GM21825 (cell line): ENCODE data around the gene RYR3.

Experiments
- ATAC-seq: cut with Tn5 transposase; IDR thresholded peaks from one replicate; pipeline ENCODE4 v1.9.1; 2021; ENCODE audit warnings: mild to moderate bottlenecking, moderate library complexity; ENCODE audit not compliant: unreplicated experiment

RYR3 gene

DNA sequence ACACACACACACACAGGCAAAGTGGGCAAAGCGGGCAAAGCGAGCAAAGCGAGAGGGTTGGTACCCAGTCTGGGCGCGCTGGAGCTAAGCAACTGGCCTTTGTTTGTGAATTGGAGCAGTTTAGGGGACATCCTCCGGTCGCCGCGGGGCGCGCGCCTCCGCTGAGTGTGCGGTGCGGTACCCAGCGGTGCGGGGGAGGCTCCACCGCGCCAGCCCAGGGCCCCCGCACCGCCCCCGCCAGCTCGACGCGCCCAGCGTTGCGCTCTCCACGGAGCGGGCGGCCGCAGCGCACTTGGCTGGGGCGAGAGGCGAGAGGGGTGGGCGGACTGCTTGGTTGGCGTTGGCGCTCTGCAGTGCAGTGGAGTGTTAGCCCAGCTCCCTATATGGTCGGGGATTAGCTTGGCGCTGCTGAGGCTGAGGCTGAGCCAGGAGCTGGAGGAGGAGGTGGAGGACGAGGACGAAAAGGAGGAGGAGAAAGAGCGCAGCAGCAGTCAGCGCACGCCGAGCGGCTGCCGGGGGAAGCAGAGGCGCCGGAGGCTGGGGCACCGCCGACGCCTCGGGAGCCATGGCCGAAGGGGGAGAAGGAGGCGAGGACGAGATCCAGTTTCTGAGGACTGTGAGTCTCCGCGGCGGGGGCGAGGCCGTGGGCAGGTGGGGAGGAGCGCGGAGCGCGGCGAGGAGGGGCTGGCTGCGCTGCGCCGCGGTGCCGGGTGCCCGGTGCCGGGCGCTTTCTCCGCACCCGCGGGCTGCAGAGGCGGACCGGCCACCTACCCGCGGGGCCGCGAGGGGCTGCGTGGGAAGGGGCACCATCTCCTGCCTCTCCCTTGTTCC, at the start of gene RYR3:
Gene RYR3 (plus strand): TSS at position 487 of the 831 bp plus-strand sequence. CDS start 79 bp downstream, at position 566.
- ATAC-seq = no peak

DNA sequence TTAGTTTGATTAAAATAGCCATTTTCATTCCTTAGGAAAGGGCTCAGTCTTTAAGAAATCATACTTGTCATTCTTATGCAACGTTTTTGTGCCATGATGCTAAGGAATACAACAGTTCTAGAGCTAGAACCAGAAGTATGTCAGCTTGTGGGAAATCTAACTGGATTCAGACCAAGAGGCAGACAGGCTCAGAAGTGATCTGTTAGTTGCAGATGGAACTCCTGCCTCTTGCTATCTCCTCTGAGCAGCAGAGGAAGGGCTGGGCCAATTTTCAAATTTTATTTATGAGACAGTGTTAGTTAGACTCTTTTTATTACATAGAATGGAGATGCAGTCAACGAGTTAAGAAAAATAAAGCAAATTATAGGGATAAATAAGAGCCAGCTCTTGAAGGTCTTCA, 48.5 kb upstream of the RYR3 start:
- no peak for ATAC-seq

DNA sequence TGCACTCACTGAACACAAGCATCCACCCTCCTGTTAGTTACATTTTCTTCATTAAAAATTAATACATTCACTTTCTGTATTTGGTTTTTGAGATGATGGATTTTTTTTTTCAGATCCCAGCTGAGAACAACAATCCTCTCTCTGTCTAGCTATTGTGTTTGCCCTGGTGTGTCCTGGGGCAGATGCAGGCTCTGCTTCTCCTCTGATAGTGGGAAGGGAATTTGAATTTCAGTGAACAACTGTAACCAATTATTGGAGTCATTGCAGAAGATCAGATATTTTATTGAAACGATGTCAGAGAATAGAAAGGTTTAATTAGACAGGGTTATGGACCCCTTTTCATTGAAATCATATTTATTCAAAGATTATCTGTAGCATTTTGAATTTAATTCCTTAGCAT, 33.1 kb upstream of the RYR3 start:
- no peak for ATAC-seq

DNA sequence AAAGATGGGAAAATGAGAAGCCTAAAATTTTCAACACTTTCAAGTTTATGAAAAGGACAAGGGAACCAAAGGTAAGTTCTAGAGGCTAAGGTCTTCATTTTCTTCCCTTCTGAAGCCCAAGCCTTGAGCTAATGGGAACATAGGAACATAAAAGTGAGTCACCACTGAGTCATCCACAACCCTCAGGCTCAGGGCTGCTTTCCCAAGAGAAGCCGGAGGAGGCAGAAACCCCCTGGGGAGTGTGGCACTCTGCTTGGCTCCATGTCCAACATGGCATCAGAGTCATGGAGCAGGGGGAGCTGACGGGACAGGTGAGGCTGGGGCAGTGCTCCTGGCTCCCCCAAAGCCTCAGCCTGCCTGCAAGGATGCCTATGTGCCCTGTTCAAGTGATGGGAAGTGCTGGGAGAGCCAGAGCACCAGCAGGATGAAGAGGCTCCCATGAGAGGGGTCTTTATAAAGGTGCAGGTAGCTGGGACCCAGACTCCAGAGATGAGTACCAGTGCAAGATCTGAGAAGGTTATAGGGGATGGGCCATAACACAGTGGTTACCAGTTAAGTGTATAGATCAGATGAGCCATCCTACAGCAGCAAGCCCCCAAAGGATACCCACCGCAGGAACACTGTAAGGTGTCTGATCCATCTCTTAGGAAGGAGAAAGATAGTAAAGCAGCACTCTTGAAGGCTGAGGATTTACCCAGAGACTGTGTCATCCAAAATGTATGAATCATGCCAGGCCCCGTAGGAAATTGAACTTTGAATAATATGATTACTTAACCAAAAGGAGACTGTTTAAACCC, 31.8 kb upstream of the RYR3 start:
- no peak for ATAC-seq

DNA sequence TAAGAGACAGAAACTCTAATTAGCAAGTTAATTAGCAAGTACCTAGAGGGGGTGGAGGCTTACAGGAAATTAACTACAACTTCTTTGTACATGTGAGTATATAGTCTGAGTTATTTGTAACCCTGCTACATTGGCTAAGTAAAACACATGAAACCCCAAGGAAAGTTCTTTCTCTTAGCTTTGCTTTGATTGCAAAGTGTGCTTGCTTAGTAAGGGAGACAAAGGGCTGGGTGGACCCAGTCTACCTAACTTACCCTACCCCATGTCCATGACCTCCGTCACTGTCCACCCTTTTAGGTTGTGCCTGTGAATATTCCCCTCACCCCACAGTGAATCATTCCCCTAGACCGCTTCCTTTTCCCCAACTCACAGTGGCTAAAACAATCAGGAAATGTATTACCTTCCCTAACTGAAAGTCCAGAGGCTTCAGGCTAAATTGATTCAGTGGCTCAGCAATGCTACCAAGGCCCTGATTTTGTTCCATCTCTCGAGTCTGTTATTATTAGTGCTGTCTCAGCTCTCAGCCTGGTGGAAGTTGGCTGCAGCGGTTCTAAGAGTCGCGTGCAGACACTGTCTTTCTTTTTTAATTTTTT, 31.1 kb upstream of the RYR3 start:
- ATAC-seq = no peak

DNA sequence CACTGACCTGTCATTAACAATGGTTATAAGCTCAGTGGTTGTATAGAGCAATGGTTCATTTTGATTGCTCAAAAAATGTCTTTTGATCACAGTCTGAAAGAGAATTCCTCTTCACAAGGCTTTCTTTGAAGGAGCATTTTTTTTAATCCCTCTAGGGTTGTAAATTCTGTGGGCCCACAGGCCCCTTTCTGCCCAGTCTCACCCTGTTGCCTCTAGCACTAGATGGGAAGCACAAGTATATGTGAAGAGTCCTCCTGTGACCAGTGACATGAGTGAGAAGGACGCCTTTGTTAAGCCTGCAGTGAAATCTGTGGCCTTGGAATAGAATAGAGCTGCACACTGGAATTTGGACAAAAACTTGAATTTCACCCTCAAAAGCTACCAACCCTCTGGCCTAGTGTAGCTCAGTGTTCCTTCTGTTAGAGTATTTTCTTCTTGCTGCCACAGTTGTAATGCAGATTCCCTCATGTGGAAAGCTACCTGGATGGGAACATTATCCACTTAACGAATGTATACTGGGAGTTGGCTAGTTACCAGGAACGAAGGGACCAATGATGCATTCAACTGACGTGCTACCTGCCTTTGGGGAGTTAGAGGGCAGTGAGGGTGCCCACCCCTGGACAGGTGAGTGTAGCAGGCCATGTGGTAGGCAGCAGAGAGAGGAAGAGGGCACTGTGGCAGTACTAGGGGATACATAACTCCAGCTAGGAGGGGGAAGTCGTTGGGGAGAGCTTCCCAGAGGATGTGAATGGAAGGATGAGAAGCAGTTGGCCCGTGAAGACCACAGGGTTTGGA, 28.3 kb upstream of the RYR3 start:
- no peak for ATAC-seq

DNA sequence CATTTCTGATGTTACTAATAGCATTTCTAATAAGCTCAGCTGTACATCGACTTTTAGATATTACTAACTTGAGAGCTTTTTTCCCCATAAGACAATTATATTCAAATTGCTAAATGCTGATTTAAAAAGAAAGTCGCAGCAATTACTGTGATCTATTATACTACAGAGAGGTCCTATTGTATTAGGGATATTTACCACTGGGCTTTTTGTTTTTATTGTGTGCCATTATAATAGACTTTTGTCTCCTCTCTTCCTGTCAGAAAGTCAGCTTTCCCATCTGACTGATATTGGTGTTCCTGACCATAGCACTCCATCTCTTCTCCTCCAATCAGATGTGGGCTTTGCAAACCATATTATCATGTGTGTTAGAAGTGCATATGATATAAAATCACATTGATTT, 27.2 kb upstream of the RYR3 start:
- ATAC-seq = no peak

DNA sequence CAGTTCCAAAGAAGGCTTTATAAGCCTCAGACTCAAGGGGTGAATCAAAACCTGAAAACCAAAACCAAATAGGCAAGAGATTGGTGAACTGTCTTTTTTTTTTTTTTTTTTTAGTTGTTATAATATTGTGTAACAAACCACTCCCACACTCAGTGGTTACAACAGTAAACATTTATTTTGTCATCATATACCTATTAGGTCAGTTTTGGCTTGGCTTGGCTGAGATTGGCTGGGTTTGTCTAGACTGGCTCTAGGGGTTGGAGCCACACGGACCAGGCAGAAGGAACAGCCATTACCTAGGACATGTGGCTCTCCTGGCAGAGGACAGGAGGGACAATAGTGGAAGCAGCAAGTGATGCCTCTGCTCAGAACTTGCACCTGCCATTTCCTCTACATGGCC, 26.4 kb upstream of the RYR3 start:
- ATAC-seq = no peak

DNA sequence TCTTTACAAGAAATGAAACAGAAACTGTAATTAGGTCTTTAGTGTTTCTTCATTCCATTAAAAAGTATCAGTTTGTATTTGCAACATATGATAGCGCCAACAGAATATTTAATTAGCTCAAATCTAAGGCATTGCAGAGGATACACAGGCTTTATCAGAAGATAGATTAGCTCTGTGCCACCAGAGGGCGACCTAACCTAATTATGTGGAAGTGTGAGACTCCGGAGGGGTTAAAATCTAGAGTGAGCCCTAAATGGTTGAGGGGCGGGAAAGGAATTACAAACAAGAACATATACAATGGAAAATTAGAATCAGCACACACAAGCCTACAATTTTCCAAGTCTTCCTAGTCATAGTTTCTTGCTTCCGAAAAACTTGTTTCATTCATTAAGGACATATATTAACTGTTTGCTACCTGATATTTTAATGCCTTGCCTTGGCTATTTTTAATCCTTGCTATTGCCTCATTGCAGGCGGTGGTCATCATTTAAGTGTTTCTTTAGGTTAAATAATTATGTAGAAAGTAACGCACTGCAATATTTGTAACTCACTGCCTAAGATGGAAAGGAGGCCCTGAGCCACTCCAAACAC, 18.0 kb upstream of the RYR3 start:
- no peak for ATAC-seq

DNA sequence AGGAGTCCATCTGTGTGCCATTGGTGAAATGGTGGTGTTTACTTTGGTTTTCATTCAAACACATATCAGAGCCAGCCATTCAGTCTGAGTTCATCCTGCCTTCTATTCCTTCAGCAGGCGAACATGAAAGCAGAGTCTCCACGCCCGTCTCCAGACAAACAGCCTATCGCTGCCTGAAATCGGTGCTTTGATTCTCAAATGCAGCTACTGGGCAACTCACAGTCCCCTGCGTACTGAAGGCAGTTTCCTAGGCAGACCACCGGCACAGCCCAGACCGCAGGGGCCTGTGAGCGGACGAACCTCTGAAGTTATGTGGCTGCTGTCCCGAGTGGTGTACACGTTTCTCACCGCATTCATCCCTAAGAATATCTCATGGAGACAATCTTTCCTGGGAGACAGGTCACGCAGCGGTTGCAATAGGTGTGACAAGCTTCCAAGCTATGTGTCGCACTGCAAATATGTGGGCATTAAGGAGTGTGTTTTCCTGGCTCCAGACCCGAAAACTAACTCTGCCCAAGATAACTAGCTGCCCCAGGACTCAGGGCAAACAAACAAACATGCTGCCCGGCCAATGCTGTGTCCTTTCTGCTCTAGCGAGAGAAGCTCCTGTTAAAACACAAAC, 16.9 kb upstream of the RYR3 start:
- no peak for ATAC-seq

DNA sequence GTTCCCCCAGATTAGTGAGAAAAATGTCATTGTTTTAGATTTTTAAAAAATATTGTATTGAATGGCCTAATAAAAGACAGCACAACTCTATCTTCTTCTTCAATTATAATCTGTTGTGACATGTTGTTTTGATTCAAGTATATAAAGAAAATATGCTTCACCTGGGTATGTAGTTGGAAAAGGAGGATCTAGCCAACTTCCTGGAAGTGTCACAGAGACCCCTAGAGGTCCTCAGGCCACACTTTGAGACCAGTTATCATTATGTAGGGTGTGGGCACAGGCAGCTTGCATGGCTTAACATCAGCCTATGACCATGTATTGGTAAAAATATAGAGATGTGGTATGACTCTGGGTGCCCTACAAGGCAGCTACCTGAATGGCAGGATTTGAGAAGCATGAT, 14.7 kb upstream of the RYR3 start:
- no peak for ATAC-seq

DNA sequence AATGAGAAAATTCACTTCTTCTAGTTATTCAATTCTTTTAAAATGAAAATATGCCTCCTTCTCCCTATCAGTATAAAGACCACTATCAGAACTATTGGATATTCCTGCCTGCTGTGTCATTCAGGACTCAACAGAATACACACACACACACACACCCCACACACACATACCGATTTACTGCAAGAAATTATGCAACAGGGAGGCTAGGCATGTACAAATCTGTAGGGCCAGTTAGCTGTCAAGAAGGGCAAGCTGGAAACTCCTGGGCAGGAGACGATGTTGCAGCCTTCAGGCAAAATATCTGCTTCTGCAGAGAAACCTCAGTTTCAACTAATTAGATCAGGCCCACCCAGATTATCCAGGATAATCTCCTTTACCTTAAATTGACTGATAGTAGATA, 13.9 kb upstream of the RYR3 start:
- no peak for ATAC-seq

DNA sequence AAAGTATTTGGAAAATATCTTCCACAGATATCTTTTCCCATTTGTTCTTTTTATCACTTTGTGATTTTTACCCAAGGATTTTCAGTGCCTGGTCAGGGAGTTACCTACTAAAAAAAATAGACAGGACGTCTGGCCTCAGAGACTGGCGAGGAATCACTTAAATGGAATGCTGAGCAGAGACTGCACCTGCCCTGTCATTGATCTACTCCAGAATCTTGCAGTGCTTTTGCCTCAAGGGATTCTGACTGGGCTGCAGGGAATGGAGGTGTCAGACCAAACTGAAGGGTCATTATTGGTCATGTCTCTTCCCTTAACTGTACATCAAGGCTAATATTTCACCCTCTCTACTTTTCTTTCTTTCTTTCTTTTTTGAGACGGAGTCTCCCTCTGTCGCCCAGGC, 12.1 kb upstream of the RYR3 start:
- no peak for ATAC-seq

DNA sequence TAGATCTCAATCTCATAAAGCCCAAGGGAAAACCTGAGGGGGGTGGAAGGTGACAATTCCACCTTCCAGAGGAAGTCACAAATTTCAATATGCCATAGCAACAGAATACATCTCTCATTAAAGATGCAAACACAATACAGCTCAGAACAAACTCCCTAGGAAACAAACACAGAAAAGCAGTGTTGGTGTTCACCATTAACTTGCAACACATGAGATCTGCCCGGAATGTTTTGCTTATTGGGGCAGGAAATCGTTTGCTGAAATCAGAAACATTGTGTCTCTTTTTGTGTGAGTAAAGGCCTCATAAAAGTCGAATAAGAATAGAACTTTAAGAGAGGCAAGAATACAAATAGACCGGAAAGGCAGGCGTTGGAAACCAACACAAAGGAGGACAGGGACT, 5.8 kb upstream of the RYR3 start:
- ATAC-seq = no peak

DNA sequence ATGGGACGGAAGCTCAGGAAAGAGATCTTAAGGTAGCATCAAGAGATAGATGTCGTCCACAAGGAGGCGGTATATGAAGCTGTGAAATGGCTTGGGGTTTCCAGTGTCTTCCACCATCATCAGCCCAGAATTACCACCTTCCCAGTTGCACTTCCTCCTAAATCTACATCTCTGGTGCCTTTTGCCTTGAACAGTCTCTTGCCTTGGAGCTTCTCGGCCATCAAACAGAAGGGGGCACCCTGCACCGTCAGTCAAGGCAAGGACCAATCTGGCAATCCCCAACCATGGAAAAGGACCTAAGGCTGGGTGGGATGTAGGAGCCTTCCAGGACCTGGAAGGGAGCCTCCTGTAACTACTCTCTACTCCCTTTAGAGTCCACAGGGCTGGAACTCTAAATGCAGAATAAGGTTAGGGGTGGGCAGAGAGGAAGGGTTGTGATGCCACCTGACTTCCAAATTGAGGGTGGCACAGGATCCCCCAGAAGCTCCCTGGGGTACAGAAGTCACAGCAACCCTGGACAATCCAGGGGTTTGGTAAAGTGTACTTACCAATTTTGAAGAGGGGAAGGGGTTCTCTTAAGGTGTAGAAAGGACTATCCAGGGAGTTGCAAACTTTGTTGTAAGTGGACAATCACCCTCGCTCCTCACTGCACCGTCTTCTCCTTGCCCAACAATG, 1.0 kb upstream of the RYR3 start:
- ATAC-seq = no peak

DNA sequence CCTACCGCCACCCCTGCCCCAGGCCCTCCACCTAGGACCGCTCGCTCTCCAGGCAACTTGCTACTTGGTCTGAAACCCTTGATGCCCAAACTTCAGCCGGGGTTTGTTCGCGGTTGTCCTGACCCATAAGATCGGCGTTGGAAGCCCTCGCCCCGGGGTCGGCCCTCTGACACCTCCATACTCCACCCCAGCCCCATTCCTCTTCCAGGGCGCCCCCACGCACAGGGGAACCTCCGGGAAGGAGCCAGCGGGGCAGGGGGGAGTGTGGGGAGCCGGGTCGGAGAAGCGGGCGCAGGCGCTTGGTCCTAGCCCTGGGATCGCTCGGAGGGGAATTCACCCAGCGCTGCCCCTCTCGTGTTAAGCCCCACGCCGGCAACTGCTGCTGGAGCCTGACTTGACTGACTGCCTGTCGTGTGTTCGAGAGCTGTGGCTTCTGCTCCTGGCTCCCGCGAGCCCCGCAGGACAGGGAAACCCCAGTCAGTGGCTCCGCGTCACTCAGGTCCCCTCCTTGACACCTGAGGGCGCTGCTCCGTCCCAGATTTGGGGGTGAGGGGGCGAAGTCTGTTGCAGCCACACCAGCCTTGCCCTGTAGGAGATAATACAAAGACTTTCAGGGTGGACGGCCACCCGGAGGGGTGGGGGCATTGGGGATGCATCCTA, 675 bp downstream of the RYR3 start:
- ATAC-seq = no peak

DNA sequence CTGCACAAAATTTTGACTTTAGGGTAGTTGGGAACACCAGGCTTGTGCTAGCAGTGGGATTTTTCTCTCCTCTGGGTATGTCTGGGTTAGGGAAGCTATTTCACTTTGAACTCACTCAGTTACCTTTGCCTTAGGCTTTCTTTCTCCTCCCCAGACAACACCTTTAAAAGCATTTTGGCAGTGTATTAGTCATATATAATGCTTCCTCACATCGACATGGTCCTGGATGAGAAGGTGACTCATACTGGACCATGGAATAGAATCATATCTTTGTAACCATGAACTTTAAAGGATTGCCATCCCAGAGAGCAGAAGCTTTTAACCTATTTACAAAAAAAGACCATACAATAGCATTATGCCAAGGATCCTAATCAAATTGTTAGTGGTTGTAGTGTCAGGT, 2.7 kb downstream of the RYR3 start:
- no peak for ATAC-seq

DNA sequence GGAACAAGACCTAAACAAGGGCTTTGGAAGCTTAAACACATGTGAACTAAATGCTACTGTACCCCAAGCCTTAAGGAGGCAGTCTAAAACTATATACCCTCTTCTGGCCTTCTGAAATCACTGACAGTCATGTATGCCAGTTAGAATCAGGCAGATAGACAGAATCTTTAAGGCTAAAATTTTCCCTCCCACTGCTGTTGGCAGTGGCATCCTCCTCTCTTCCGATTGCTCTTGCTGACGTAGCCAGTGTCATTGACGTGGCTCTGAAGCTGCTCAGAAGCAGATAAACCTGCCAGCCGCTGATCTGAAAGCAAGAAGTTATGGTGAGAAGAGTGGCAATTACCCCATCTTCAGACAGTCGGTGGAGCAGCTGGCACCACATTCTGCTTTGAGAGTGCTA, 3.3 kb downstream of the RYR3 start:
- ATAC-seq = no peak

DNA sequence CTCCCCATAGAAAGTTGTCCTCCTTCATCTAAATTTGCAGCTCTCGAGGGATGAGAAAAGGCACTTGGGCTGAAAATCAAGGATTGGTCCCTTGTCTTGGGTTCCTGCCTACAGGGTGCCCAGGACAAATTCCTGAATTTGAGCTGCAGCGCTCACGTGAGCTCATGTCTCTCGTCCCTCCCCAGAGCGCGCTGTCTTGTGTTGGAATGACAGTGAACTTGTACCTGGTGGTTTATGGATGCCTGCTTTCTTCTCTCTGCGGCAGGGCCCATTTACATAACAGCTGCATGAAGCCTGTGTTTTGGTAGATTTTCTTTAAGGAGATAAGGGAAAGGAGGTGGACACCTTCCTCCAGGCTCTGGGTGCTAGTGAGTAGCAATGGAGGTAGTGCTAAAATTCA, 4.3 kb downstream of the RYR3 start:
- ATAC-seq = no peak
